ENCODE data around the gene PALD1. TPM values are rescaled to one million over a fixed set of nuclear protein-coding genes. Genes with fewer than 3 reads are reported as not detected.

PALD1 gene
- total RNA-seq, 1 donor from 2014 or later = 9.6 TPM

DNA sequence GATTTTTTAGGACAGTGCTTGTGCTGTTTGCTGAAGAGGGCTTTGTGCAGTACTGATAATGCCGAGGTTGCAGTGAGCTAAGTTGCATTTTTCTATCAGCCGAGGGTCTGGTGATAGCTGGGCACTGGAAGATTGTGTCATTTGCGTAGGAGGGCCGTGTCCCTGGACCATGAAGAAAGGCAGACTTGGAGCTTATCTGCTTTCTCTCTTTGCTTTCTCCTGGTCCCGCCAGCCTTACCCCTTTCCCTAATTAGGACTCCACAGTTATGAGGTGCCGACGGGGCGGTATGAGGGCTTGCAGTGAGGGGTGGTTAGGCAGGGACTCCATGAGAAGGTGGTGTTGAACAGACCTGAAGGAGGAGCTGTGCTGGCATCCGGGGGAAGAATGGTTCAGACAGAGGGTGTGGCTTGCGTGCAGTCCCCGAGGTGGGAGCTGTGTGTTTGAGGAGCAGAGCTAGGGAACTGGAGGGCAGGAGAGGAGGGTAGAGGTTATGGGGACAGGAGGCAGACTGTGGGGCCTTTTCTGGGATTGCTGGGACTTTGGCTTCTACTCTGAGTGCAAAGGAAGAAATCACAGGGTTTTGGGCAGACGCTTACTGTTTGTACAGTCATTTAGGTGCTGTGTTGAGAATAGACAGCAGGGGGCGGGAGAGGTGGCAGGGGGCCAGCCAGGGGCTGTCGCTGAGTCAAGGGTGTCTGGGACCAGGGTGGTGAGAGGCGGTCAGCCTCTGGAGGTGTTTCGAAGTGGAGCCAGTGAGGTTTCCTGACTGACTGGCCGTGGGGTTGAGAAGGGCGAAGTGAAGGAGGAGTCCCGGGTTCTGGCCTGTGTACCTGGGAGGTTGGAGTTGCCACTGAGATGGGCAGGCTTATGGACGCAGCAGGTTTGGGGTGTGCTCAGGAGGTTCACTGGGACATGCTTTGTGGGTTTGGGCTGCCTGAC lies 80.6 kb downstream of the PALD1 start:
- Histone ChIP-seq H3K27ac (no peak overlapping the region), H2AFZ (replicated peaks) (peak overlapping the region; percentile 90), H3K9me3 (ENCODE audit: low read depth) (no peaks in the 10 kb centered on the region), H3K4me2 (peak overlapping the region; percentile 64), H3K36me3 (no peaks in the 10 kb centered on the region), H3K4me3 (no peak overlapping the region), H3K9ac (no peak overlapping the region), H4K20me1 (ENCODE audit: low read depth) (no peaks in the 10 kb centered on the region), H3K79me2 (ENCODE audit: low read depth) (no peaks in the 10 kb centered on the region), H3K4me1 (peaks cover 10% of the 10 kb centered on the region), H3K27me3 (no peaks in the 10 kb centered on the region), H3F3A (ENCODE audit: low read depth) (no peaks in the 10 kb centered on the region)
- peak; percentile 67 for DNase-seq (ENCODE audit: low spot score)
- Mint-ChIP-seq H3K9me3 (no peaks in the 10 kb centered on the region), H3K27me3 (ENCODE audit: insufficient read depth, low read depth) (no peaks in the 10 kb centered on the region), H3K4me1 (peaks cover 39% of the 10 kb centered on the region), H3K36me3 (no peaks in the 10 kb centered on the region), H3K27ac (peak overlapping the region; percentile 47), H3K4me3 (peak overlapping the region; percentile 45)
- TF ChIP-seq EZH2phosphoT487 (IDR thresholded peaks at IDR 0.05) (no peak), EZH2 (IDR thresholded peaks at IDR 0.05) (no peak)
- TF ChIP-seq, protein P1, sequence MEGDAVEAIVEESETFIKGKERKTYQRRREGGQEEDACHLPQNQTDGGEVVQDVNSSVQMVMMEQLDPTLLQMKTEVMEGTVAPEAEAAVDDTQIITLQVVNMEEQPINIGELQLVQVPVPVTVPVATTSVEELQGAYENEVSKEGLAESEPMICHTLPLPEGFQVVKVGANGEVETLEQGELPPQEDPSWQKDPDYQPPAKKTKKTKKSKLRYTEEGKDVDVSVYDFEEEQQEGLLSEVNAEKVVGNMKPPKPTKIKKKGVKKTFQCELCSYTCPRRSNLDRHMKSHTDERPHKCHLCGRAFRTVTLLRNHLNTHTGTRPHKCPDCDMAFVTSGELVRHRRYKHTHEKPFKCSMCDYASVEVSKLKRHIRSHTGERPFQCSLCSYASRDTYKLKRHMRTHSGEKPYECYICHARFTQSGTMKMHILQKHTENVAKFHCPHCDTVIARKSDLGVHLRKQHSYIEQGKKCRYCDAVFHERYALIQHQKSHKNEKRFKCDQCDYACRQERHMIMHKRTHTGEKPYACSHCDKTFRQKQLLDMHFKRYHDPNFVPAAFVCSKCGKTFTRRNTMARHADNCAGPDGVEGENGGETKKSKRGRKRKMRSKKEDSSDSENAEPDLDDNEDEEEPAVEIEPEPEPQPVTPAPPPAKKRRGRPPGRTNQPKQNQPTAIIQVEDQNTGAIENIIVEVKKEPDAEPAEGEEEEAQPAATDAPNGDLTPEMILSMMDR (IDR thresholded peaks at IDR 0.05) = peak; percentile 60

DNA sequence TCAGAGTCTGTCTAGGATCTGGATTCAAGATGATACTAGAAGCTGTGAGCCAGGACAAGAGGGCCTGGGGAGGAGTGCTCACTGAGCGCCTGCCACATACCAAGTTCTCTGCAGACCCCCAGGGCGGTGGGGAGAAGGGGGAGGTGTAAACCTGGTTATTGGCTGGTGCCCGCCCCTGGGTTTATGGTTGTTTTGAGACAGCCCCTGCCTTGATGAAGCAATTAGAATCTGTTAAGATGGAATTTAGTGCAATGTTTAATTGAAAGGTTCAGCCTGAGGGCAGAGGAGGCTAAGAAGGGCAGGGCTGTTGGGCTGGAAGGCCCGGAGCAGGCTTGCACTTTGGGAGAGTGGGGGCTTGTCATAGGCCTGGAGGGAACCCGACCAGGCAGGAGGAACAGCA lies 81.3 kb downstream of the PALD1 start:
- no peak overlapping the region for H3K4me2 ChIP-seq
- no peaks in the 10 kb centered on the region for H3K27me3 ChIP-seq
- no peaks in the 10 kb centered on the region for H3F3A ChIP-seq (ENCODE audit: low read depth)
- H3K27ac ChIP-seq = no peak overlapping the region
- no peak overlapping the region for H3K4me3 Mint-ChIP-seq
- no peaks in the 10 kb centered on the region for H3K27me3 Mint-ChIP-seq (ENCODE audit: insufficient read depth, low read depth)
- H3K27ac Mint-ChIP-seq = peak overlapping the region; percentile 95
- H3K9me3 Mint-ChIP-seq = no peaks in the 10 kb centered on the region
- no peaks in the 10 kb centered on the region for H3K79me2 ChIP-seq (ENCODE audit: low read depth)
- H3K4me1 Mint-ChIP-seq = peaks cover 39% of the 10 kb centered on the region
- H4K20me1 ChIP-seq (ENCODE audit: low read depth) = no peaks in the 10 kb centered on the region
- H2AFZ ChIP-seq (replicated peaks) = no peak overlapping the region
- no peak for DNase-seq (ENCODE audit: low spot score)
- H3K4me3 ChIP-seq = no peak overlapping the region
- no peaks in the 10 kb centered on the region for H3K9me3 ChIP-seq (ENCODE audit: low read depth)
- no peak overlapping the region for H3K9ac ChIP-seq
- TF ChIP-seq, protein P1 (IDR thresholded peaks at IDR 0.05) = no peak
- TF ChIP-seq EZH2 (IDR thresholded peaks at IDR 0.05) = no peak
- no peak for TF ChIP-seq EZH2phosphoT487 (IDR thresholded peaks at IDR 0.05)
- peaks cover 10% of the 10 kb centered on the region for H3K4me1 ChIP-seq
- no peaks in the 10 kb centered on the region for H3K36me3 Mint-ChIP-seq
- no peaks in the 10 kb centered on the region for H3K36me3 ChIP-seq

DNA sequence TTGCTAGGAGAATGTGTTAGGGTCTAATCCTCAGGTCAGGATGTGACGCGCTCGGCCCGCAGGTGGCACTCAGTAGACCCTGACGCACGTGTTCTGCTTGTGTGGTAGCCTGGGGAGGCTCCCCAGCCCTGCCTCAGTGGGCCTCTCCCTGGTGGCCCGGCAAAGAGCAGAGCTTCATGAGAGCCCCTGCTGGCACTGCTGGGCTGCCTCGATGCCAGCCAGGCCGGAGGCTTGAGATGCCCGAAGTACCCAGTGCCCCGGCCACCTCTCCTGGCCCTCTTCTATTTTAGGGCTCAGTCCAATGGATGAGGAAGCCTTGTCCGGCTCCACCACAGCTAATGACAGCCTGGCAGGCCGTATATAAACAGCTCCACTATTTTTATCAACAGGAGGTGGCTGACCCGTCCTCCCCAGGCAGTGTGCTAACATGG lies 82.0 kb downstream of the PALD1 start:
- no peak overlapping the region for H3K27ac ChIP-seq
- Mint-ChIP-seq H3K9me3 (no peaks in the 10 kb centered on the region), H3K4me1 (peaks cover 39% of the 10 kb centered on the region), H3K27me3 (ENCODE audit: insufficient read depth, low read depth) (no peaks in the 10 kb centered on the region), H3K4me3 (no peak overlapping the region), H3K27ac (no peak overlapping the region), H3K36me3 (no peaks in the 10 kb centered on the region)
- no peaks in the 10 kb centered on the region for H3F3A ChIP-seq (ENCODE audit: low read depth)
- H3K9me3 ChIP-seq (ENCODE audit: low read depth) = no peaks in the 10 kb centered on the region
- H3K36me3 ChIP-seq = no peaks in the 10 kb centered on the region
- H2AFZ ChIP-seq (replicated peaks) = no peak overlapping the region
- TF ChIP-seq, protein P1 (IDR thresholded peaks at IDR 0.05) = no peak
- no peaks in the 10 kb centered on the region for H3K27me3 ChIP-seq
- peaks cover 10% of the 10 kb centered on the region for H3K4me1 ChIP-seq
- H4K20me1 ChIP-seq (ENCODE audit: low read depth) = no peaks in the 10 kb centered on the region
- no peak for DNase-seq (ENCODE audit: low spot score)
- no peak overlapping the region for H3K4me3 ChIP-seq
- H3K9ac ChIP-seq = no peak overlapping the region
- H3K79me2 ChIP-seq (ENCODE audit: low read depth) = no peaks in the 10 kb centered on the region
- no peak overlapping the region for H3K4me2 ChIP-seq

Data from neural progenitor cell (in vitro differentiated cells).